RWPE1 (cell line): ENCODE measurements around the gene SACM1L.

Source experiments
- CTCF ChIA-PET: fragments of 350-600 bp; sonication (Branson Sonifier 250); formaldehyde crosslinking; extraction: SDS; loops from one replicate; lab custom pipeline; 2021; lab: Yijun Ruan, JAX
- POLR2A ChIA-PET: fragments of 400-600 bp; formaldehyde crosslinking; extraction: SDS; loops from one replicate; lab custom pipeline; 2020; ENCODE audit warnings: antibody characterized with exemption; ENCODE audit not compliant: low non-redundant PET; lab: Yijun Ruan, JAX
- DNase-seq: peaks from one replicate; pipeline ENCODE4 v3.0.0; 2012; ENCODE audit warnings: low spot score
- H3K27ac ChIP-seq: fragments of 450-650 bp; 2 replicates; pipeline ENCODE4 v1.5.1; 2017
- CTCF ChIP-seq: fragments of 450-650 bp; conservative IDR thresholded peaks from 2 replicates; pipeline ENCODE4 v1.5.1; 2017; ENCODE audit warnings: low read depth, mild to moderate bottlenecking

SACM1L gene

GRCh38 chr3:45786801-45787495 is 97.8 kb downstream of the SACM1L start:
- no peak for DNase-seq
- CTCF ChIA-PET: interaction anchor here (0.5 kb wide), 1 partner anchor 1748 kb away, joined by 5 read pairs; no protein-coding TSS in a partner anchor

GRCh38 chr3:45787551-45787950 is 98.4 kb downstream of the SACM1L start:
- H3K27ac ChIP-seq: no peak overlapping the region
- POLR2A ChIA-PET: no interaction called here
- DNase-seq: no peak
- CTCF ChIA-PET: no interaction called here
- no peak for TF ChIP-seq CTCF

More at GRCh38 chr3:45786801-45787495, 97.8 kb downstream of the SACM1L start:
- POLR2A ChIA-PET: no interaction called here
- TF ChIP-seq CTCF: no peak
- no peak overlapping the region for H3K27ac ChIP-seq

- no peak for TF ChIP-seq CTCF
- no peak for DNase-seq
- ChIA-PET CTCF (interaction anchor here (0.7 kb wide), 1 partner anchor 329 kb away, joined by 5 read pairs; no protein-coding TSS in a partner anchor), POLR2A (no interaction called here)
- no peak overlapping the region for H3K27ac ChIP-seq
These were observed 100.1 kb downstream of the SACM1L start for GRCh38 chr3:45789235-45789812.

- TF ChIP-seq CTCF: no peak
- POLR2A ChIA-PET: no interaction called here
- H3K27ac ChIP-seq: no peak overlapping the region
- CTCF ChIA-PET: interaction anchor here (0.6 kb wide), 2 partner anchors 52 to 711 kb away, joined by 3 read pairs; no protein-coding TSS in a partner anchor
- no peak for DNase-seq
These were observed 101.4 kb downstream of the SACM1L start for GRCh38 chr3:45790596-45790995.

GRCh38 chr3:45792036-45792435 is 102.8 kb downstream of the SACM1L start:
- no peak for DNase-seq
- no peak overlapping the region for H3K27ac ChIP-seq
- CTCF ChIA-PET: no interaction called here
- POLR2A ChIA-PET: no interaction called here
- no peak for TF ChIP-seq CTCF

GRCh38 chr3:45792516-45793172 is 103.4 kb downstream of the SACM1L start:
- POLR2A ChIA-PET: no interaction called here
- no peak for TF ChIP-seq CTCF
- H3K27ac ChIP-seq: no peak overlapping the region
- DNase-seq: no peak
- CTCF ChIA-PET: no interaction called here
